ENCODE data around the gene CHRM4. TPM values are rescaled to one million over a fixed set of nuclear protein-coding genes. Genes with fewer than 3 reads are reported as not detected.

Gene CHRM4
- total RNA-seq, 1 experiment from 2014 or later = 0.27 TPM

DNA sequence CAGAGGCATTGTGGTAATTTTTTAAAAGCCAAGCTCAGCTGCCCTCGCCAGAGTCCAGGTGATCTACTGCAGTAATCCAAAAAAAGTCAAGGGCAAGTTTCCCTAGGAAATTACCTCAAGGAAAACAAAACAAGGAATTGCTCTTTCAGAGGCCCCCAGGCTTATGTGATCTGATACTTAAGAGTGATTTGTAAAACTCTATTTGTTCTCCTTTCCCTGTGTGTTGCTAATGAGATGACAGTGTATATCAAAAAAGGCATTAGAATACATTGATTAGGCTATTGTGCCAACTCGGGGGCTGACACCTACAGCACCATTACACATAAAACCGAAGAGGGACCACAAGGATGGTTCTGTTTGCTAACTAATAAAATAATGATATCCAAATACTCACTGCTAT lies 44.5 kb upstream of the CHRM4 start:
- no peaks in the 10 kb centered on the region for H3K9me3 ChIP-seq
- ChIA-PET POLR2A (no interaction called here), CTCF (no interaction called here)
- intact Hi-C loops (cut with micrococcal nuclease; ENCODE audit: unreplicated experiment) = no loop called here
- H3K9me3 Mint-ChIP-seq (ENCODE audit: unreplicated experiment) = no peaks in the 10 kb centered on the region
- no peak overlapping the region for H3K4me3 Mint-ChIP-seq (ENCODE audit: unreplicated experiment)
- no peak overlapping the region for H3K27ac Mint-ChIP-seq (ENCODE audit: unreplicated experiment)
- no peaks in the 10 kb centered on the region for H3K27me3 ChIP-seq (replicated peaks; ENCODE audit: control insufficient read depth, insufficient read depth, low read length)
- peaks cover 1% of the 10 kb centered on the region for H3K36me3 ChIP-seq (ENCODE audit: control insufficient read depth, insufficient read depth, low read length)
- H3K36me3 Mint-ChIP-seq (ENCODE audit: insufficient read depth, unreplicated experiment) = peaks cover 54% of the 10 kb centered on the region
- no peak for DNase-seq
- no peaks in the 10 kb centered on the region for H3K4me1 Mint-ChIP-seq (ENCODE audit: low read depth, unreplicated experiment)
- TF ChIP-seq, protein P1, sequence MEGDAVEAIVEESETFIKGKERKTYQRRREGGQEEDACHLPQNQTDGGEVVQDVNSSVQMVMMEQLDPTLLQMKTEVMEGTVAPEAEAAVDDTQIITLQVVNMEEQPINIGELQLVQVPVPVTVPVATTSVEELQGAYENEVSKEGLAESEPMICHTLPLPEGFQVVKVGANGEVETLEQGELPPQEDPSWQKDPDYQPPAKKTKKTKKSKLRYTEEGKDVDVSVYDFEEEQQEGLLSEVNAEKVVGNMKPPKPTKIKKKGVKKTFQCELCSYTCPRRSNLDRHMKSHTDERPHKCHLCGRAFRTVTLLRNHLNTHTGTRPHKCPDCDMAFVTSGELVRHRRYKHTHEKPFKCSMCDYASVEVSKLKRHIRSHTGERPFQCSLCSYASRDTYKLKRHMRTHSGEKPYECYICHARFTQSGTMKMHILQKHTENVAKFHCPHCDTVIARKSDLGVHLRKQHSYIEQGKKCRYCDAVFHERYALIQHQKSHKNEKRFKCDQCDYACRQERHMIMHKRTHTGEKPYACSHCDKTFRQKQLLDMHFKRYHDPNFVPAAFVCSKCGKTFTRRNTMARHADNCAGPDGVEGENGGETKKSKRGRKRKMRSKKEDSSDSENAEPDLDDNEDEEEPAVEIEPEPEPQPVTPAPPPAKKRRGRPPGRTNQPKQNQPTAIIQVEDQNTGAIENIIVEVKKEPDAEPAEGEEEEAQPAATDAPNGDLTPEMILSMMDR (IDR thresholded peaks at IDR 0.05; ENCODE audit: insufficient read depth in 1 of 2, low read depth in 1 of 2, low read length in 1 of 2, severe bottlenecking in 1 of 2, unreplicated experiment in 1 of 2) = no peak
- no peak overlapping the region for H3K4me3 ChIP-seq (ENCODE audit: low read depth, low read length)
- H3K27me3 Mint-ChIP-seq (ENCODE audit: insufficient read depth, unreplicated experiment) = no peaks in the 10 kb centered on the region
- no peaks in the 10 kb centered on the region for H3K4me1 ChIP-seq
- no TSS peak for BruUV-seq (replicated peaks)

DNA sequence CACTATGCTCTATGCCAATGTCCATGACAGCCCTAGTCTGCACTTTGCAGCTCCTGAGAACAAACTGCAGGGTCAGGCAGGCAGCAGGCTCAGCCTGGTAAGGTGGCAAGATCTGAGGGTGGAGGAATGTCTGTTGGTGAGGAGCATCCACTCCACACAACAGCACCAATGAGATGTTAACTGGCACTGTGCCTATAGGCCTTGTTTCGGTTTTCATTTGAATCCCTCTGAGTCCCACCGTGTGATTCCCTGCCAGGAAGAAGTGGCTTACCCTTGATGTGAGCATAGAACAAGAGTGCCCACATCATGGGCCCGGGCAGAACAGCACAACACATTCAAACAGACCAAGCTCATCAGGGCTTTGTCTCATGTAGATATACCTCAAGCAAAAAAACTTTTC lies 44.1 kb upstream of the CHRM4 start:
- H3K9me3 ChIP-seq = no peaks in the 10 kb centered on the region
- TF ChIP-seq, protein P1 (IDR thresholded peaks at IDR 0.05; ENCODE audit: insufficient read depth in 1 of 2, low read depth in 1 of 2, low read length in 1 of 2, severe bottlenecking in 1 of 2, unreplicated experiment in 1 of 2) = no peak
- H3K9me3 Mint-ChIP-seq (ENCODE audit: unreplicated experiment) = no peaks in the 10 kb centered on the region
- H3K27ac Mint-ChIP-seq (ENCODE audit: unreplicated experiment) = no peak overlapping the region
- no peaks in the 10 kb centered on the region for H3K27me3 Mint-ChIP-seq (ENCODE audit: insufficient read depth, unreplicated experiment)
- ChIA-PET POLR2A (no interaction called here), CTCF (no interaction called here)
- peaks cover 1% of the 10 kb centered on the region for H3K36me3 ChIP-seq (ENCODE audit: control insufficient read depth, insufficient read depth, low read length)
- intact Hi-C loops (cut with micrococcal nuclease; ENCODE audit: unreplicated experiment) = no loop called here
- no peaks in the 10 kb centered on the region for H3K27me3 ChIP-seq (replicated peaks; ENCODE audit: control insufficient read depth, insufficient read depth, low read length)
- no peaks in the 10 kb centered on the region for H3K4me1 Mint-ChIP-seq (ENCODE audit: low read depth, unreplicated experiment)
- no peaks in the 10 kb centered on the region for H3K4me1 ChIP-seq
- H3K36me3 Mint-ChIP-seq (ENCODE audit: insufficient read depth, unreplicated experiment) = peaks cover 50% of the 10 kb centered on the region
- no TSS peak for BruUV-seq (replicated peaks)
- no peak overlapping the region for H3K4me3 Mint-ChIP-seq (ENCODE audit: unreplicated experiment)
- H3K4me3 ChIP-seq (ENCODE audit: low read depth, low read length) = no peak overlapping the region
- DNase-seq = no peak

DNA sequence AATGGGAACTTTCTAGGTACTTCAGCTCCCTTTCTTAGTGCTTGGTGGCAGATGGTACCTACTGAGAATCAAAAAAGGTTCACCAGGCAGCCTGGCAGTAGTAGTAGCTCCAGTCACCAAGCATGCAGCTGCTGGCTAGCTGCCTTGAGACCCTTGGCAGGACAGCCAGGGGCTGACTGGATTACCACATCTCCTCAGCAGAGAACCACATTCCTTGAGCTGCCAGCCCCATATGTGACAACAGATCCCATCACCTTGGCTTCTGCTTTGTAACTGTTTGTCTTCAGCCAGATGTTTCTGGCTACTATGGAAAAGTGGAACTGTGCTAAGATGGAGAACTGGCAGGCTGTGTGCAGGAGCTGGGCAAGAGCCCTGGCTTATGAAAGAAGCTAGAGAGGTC lies 39.6 kb upstream of the CHRM4 start:
- intact Hi-C loops (cut with micrococcal nuclease; ENCODE audit: unreplicated experiment) = no loop called here
- H3K36me3 Mint-ChIP-seq (ENCODE audit: insufficient read depth, unreplicated experiment) = peaks cover 61% of the 10 kb centered on the region
- H3K9me3 ChIP-seq = no peaks in the 10 kb centered on the region
- BruUV-seq (replicated peaks) = no TSS peak
- no peak overlapping the region for H3K27ac Mint-ChIP-seq (ENCODE audit: unreplicated experiment)
- H3K9me3 Mint-ChIP-seq (ENCODE audit: unreplicated experiment) = no peaks in the 10 kb centered on the region
- TF ChIP-seq, protein P1 (IDR thresholded peaks at IDR 0.05; ENCODE audit: insufficient read depth in 1 of 2, low read depth in 1 of 2, low read length in 1 of 2, severe bottlenecking in 1 of 2, unreplicated experiment in 1 of 2) = no peak
- no peaks in the 10 kb centered on the region for H3K4me1 Mint-ChIP-seq (ENCODE audit: low read depth, unreplicated experiment)
- H3K36me3 ChIP-seq (ENCODE audit: control insufficient read depth, insufficient read depth, low read length) = peaks cover 1% of the 10 kb centered on the region
- no peaks in the 10 kb centered on the region for H3K27me3 ChIP-seq (replicated peaks; ENCODE audit: control insufficient read depth, insufficient read depth, low read length)
- ChIA-PET CTCF (no interaction called here), POLR2A (no interaction called here)
- no peak overlapping the region for H3K4me3 Mint-ChIP-seq (ENCODE audit: unreplicated experiment)
- no peak for DNase-seq
- H3K4me3 ChIP-seq (ENCODE audit: low read depth, low read length) = no peak overlapping the region
- H3K27me3 Mint-ChIP-seq (ENCODE audit: insufficient read depth, unreplicated experiment) = no peaks in the 10 kb centered on the region
- no peaks in the 10 kb centered on the region for H3K4me1 ChIP-seq

Data from Caco-2 (cell line).